D721Med (cell line): ENCODE results near the gene ZBTB7C.

Experiments
- DNase-seq: peaks from one replicate; pipeline ENCODE4 v3.0.0; 2011; ENCODE audit warnings: low spot score; ENCODE audit not compliant: insufficient read length
- FAIRE-seq: peaks from 2 replicates; lab custom pipeline; 2011; peaks lifted over from hg19 to GRCh38; lab: Jason Lieb, UNC
- TF ChIP-seq, protein P1 (sequence below): IDR thresholded peaks from 2 replicates; pipeline ENCODE4 v1.5.1; 2012; ENCODE audit warnings: mild to moderate bottlenecking, control low read depth; ENCODE audit not compliant: insufficient read depth; ENCODE audit errors: missing control alignments

ZBTB7C gene

DNA sequence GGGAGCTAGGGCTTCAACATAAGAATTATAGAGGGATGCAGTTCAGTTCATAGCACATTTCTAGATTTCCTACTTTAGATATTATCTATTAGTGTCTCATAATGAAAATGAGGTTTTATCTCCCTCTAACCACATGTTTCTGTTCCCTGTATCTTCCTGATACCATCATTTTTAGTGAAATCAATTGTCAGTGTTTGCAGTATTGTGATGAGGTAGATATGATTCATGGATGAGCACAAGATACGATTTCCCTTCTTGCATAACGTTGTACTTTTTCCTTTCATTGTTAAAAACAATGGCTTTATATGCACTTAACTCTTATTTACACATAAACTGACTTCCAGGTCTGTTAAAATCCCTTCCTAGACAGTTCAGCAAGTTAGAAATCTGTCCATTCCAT, 211.4 kb downstream of the ZBTB7C start:
- TF ChIP-seq, protein P1, sequence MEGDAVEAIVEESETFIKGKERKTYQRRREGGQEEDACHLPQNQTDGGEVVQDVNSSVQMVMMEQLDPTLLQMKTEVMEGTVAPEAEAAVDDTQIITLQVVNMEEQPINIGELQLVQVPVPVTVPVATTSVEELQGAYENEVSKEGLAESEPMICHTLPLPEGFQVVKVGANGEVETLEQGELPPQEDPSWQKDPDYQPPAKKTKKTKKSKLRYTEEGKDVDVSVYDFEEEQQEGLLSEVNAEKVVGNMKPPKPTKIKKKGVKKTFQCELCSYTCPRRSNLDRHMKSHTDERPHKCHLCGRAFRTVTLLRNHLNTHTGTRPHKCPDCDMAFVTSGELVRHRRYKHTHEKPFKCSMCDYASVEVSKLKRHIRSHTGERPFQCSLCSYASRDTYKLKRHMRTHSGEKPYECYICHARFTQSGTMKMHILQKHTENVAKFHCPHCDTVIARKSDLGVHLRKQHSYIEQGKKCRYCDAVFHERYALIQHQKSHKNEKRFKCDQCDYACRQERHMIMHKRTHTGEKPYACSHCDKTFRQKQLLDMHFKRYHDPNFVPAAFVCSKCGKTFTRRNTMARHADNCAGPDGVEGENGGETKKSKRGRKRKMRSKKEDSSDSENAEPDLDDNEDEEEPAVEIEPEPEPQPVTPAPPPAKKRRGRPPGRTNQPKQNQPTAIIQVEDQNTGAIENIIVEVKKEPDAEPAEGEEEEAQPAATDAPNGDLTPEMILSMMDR = no peak
- no peak for FAIRE-seq
- DNase-seq = no peak

DNA sequence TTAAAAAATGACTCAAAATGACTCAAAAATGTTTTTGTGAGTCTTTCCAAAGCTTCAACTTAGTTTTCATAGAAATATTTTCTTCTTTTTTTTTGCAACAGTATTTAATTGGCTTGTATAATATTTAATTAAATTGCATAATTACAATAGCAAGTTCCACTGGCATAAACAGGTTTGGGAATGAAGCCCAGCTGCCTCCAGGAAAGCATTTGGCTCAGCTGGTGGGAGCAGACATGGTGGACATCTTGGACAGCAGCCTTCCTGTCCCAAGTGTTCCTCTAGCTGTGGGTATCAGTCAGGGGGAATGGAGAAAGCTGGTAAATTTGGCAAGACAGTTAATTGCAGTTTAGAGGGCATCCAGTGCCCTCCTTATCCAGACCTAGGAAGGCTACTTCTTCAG, 213.4 kb downstream of the ZBTB7C start:
- TF ChIP-seq, protein P1 = no peak
- DNase-seq = no peak
- FAIRE-seq = no peak

DNA sequence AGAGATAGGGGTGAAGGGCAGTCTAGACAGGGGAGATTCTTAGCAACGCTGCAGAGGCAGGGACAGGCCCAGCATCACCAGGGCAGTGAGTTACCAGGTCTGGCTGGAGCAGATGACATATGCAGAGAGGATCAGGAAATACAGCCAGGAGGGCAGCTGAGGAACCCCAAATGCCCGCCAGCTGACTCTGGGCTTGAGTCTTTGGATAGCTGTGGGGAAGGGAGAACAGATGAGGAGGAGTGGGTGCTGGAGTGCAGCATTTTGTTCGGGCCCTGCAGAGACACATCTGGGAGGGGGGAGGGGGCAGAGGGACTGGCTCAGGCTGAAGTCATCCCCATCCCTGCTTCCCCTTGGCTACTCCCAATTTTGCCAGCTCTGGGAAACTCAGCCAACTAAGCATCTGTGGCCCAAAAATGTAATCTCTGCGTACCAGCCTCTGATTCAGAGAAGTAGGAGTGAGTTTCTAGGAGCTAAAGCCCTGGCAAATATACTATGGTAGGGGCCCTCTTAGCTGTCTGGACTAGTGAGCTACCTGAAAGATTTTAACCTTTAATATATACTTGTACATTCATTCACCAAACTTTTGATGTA, 214.5 kb downstream of the ZBTB7C start:
- FAIRE-seq (no peak), DNase-seq (no peak)
- TF ChIP-seq, protein P1 = no peak

DNA sequence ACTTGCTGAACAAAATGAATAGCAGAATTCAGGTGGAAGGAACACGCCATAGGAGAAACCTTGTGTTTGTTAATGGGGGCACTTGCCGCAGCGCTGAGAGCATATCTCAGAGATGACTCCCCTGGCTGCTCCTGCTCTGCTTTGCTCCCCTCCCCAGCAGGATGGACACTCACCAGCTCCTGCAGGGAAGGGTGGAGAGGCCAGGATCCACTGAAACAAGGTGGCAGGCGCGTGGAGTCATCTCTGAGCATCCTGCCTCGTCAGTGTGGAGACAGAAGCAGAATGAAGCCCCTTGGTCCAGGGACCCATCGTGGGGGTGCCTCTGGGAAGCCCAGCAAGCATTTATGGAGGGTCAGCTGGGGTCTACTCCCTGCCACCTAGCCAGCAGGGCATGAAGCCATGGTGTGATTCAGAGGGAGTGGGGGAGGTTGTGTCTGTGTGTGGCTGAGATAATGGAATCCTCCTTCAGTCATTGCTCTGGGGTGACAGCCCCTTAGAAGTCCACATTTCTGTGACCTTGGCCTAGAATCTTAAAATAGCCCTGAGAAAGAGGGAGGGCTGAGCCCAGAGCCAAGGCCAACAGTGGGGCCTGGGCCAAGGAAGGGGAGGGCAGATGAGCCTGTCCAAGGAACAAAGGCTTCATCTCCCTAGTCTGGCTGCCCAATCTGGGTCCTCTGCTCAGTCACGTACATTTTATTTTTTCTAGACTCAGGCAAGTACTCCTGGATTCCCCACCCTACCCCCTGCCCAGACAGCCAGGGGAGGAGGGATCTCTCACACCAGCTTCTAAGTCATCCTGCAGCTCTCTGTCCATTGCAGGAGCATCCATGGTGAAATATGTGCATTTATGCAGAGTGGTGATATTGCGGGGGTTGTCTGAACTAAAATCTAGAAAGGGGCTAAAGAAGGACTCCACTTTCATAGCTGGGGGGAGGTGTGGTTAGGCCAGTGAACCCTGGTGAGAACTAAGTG, 215.4 kb downstream of the ZBTB7C start:
- TF ChIP-seq, protein P1 = no peak
- FAIRE-seq (no peak), DNase-seq (no peak)

DNA sequence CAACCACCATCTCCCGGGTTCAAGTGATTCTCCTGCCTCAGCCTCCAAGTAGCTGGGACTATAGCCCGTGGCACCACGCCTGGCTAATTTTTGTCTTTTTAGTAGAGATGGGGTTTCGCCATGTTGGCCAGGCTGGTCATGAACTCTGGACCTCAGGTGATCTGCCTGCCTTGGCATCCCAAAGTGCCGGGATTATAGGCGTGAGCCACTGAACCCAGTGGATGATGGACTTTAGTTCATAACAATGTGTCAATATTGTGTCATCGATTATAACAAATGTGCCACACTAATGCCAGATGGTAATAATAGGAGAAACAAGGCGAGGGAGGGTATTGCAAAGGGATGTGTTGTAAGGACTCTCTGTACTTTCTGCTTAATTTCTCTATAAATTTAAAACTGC, 216.6 kb downstream of the ZBTB7C start:
- FAIRE-seq (no peak), DNase-seq (no peak)
- TF ChIP-seq, protein P1 = no peak

DNA sequence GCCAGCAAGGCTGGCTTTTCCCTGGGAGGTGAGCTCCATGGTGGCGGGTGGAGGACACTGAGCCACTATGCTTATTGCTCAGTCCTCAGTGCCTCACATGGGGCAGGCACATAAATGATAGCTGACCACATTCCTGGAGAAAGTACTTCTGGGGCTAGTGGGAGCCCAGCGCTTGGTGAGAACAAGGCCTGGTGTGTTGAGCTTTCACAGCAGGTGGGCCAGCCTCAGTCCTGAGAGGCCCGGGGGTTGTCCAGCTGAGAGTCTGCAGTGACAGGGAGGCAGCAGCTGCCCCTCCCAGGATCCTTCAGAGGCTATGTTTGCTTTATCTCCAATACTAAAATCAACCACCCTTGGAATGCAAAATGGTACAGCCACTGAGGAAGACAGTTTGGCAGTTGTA, 217.7 kb downstream of the ZBTB7C start:
- no peak for DNase-seq
- FAIRE-seq = no peak
- TF ChIP-seq, protein P1 = no peak
